WTC11 (cell line): Measurements from ENCODE around the gene SLC6A8.

Experiments
- ETV6 ChIP-seq: sonication (generic); formaldehyde crosslinking; IDR thresholded peaks from 2 replicates; pipeline ENCODE4 v1.8.1; 2022; ENCODE audit warnings: mild to moderate bottlenecking, missing genetic modification reagents
- ZNF138 ChIP-seq: sonication (generic); formaldehyde crosslinking; conservative IDR thresholded peaks from 2 replicates; pipeline ENCODE4 v1.8.1; 2022; ENCODE audit warnings: mild to moderate bottlenecking, moderate library complexity, missing genetic modification reagents

GRCh38 chrX:153697924-153698865 is 10.5 kb downstream of the SLC6A8 start:
- TF ChIP-seq ETV6, result no peak
- TF ChIP-seq ZNF138 (CRISPR knock-in tag), result no peak
